GM19025 (cell line): ENCODE results near the gene TDRD3.

Source experiments
- ATAC-seq: cut with Tn5 transposase; IDR thresholded peaks from one replicate; pipeline ENCODE4 v1.9.1; 2021; ENCODE audit warnings: mild to moderate bottlenecking, low read depth, moderate library complexity; ENCODE audit not compliant: unreplicated experiment

TDRD3 gene

GRCh38 chr13:60448907-60449510 is 52.0 kb downstream of the TDRD3 start:
- no peak for ATAC-seq

DNA sequence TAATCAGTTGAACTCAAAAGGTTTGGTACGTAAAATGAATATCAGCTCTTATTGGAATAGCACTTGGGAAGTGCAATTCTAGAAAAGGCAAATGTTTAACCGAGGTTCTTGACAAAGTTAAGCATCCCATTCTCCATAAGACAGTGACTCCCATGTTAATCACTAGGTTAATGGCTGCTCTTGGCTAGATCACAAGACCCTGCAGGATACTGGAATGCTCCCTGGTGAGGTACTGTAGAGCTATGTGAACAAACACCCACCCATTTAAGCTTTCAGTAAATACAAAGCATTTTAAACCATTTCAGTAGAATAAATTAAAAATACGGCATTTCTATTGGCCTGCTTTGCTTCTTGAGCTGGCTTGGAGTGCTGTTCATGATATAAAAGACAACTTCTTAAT is 56.5 kb downstream of the TDRD3 start:
- ATAC-seq, result no peak

- no peak for ATAC-seq
These were observed 57.4 kb downstream of the TDRD3 start for GRCh38 chr13:60454425-60454824.

DNA sequence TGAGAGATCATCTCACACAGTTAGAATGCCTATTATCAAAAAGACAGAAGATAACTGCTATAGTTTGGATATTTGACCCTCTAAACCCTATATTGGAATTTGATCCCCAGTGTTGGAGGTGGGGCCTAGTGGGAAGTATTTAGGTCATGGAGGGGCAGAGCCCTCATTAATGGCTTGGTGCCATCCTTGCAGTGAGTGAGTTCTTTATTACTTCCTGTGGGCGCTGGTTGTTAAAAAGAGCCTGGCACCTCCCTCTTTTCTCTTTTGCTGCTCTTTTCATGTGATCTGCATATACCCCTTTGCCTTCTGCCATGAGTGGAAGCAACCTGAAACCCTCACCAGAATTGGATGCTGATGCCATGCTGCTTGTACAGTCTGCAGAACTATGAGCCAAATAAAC is 66.8 kb downstream of the TDRD3 start:
- no peak for ATAC-seq

DNA sequence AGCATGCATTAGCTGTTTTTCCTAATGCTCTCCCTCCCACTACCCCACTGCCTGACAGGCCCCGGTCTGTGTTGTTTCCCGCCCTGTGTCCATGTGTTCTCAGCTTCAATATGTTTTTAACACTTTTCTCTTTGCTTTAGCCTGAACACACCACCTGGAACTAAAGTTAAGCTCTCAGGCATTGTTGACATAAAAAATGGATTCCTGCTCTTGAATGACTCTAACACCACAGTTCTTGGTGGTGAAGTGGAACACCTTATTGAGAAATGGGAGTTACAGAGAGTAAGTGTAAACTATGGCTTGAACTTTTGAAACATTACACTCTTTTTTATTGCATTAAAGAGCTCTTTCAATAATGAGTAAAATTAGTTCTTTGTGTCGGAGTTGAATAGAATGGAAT is 70.1 kb downstream of the TDRD3 start:
- no peak for ATAC-seq

DNA sequence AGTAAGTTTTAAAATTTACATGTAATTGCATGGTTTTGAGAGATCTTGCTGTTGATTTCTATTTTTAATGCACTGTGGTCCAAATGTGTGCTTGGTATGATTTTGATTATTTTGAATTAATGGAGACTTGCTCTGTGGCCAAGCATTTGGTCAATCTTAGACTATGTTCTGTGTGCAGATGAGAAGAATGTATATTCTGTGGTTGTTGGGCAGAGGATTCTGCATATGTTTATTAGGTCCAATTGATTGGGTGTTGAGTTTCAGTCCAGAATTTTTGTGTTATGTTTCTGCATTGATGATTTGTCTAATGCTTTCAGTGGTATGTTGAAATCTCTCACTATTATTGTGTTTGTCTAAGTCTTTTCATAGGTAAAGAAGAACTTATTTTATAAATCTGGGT is 82.3 kb downstream of the TDRD3 start:
- no peak for ATAC-seq

GRCh38 chr13:60482012-60482411 is 85.0 kb downstream of the TDRD3 start:
- no peak for ATAC-seq

DNA sequence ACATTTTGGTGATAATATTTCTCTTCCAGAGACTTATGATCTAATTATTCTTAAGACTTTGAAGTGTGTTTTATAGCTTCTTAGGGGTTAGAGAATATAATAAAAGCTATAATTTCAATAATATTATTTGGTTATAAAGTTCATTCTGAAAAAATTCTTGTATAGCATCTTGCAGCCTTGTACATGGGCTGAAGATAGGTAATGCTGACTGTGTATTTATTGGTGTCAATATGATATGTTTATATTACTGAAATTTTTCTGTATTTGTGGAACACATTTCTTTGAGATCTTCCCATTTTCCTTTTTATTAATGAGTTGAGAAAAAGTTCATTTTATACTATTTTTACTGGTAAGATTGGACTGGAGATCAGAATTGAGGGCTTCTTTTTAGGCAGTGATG is 87.8 kb downstream of the TDRD3 start:
- no peak for ATAC-seq

DNA sequence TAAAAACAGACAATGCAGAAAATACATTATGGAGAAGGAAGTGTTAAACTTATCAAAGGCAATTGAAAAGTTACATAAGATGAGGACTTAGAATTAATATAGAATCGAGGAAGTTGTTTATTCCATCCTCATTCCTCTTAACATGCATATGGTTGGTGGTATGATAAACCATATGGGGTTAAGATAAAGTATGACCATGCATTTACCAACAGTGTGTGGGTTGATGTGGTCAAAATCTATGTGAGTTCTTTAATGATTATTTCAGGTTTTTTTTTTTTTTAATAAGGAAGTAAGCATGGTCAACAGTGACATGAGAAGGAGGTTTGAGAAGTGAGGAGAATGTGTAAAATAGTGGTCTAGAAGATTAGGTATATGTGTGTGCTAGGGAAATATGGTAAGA is 94.5 kb downstream of the TDRD3 start:
- ATAC-seq, result no peak

GRCh38 chr13:60492187-60492586 is 95.2 kb downstream of the TDRD3 start:
- ATAC-seq, result no peak

DNA sequence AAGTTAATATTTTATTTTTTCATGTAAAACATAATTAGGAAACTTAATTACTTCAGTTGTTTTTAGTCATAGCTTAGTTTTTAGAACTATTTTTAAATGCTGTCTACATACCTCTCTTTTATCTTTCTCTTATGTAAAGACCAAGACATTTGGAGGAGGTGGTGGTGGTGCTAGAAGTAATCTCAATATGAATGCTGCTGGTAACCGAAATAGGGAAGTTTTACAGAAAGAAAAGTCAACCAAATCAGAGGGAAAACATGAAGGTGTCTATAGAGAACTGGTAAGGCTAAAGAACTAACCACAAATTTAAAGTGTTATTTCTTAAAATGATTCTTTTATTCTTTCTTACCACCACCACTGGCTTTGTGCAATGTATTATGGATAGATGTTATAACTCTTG is 97.3 kb downstream of the TDRD3 start:
- no peak for ATAC-seq

GRCh38 chr13:60501236-60501635 is 104.2 kb downstream of the TDRD3 start:
- ATAC-seq, result no peak

- no peak for ATAC-seq
These were observed 112.8 kb downstream of the TDRD3 start for GRCh38 chr13:60509601-60510386.

DNA sequence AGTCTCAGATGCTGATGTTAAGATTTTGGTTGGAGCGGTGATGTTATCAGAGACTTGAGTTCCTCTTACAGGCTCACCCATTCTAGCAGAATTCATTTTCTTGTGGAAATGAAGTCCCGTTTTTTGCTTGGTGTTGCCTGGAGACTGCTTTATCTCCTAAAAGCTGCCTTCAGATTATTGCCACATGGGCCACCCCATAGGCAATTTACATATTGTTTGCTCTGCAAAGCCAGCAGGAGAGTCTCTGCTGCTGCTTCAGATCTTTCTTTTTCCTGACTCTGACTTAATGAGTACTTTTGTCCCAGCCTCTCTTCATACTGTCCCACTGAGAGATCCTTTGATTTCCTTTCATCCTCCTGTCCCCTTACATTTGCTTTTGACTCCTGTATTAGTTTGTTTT is 114.6 kb downstream of the TDRD3 start:
- ATAC-seq, result no peak

DNA sequence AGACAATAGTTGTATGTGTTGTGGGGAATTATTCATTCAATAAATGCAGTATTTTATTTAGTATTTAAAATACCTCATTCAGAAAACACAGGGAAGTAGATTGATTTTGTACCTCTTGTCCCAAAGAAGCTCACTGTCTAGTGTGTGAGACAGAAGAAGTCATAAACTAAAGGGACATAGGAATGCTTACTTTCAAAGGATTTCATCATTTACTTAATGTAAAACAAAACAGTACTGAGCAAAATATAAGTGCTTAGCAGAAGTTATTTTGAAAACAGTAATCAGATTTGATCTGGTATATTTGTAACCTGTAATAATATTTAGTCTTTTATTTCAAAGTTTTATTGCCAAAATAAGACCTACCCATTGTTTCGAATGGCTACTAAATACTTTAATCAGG is 117.9 kb downstream of the TDRD3 start:
- ATAC-seq, result no peak

DNA sequence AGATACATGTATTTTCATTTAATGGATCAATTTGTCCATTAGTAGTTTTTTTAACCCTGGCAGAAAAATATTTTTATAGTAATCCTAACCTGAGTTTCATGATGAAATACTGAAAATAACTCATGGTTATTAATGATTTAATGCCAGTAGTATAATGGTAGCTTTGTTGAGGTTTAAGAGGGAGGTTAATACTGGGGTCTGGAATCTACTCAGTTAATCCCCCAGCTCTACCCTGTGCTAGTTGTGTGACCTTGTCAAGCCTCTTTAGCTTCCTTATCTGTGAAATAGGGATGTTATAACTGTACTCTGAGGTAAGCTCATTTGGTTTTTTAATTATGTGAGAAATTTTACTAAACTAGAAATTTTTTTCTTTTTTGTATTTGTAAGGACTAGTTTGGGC is 122.5 kb downstream of the TDRD3 start:
- no peak for ATAC-seq

- no peak for ATAC-seq
These were observed 124.0 kb downstream of the TDRD3 start for GRCh38 chr13:60520902-60521569.

GRCh38 chr13:60538566-60538965 is 141.5 kb downstream of the TDRD3 start:
- no peak for ATAC-seq

DNA sequence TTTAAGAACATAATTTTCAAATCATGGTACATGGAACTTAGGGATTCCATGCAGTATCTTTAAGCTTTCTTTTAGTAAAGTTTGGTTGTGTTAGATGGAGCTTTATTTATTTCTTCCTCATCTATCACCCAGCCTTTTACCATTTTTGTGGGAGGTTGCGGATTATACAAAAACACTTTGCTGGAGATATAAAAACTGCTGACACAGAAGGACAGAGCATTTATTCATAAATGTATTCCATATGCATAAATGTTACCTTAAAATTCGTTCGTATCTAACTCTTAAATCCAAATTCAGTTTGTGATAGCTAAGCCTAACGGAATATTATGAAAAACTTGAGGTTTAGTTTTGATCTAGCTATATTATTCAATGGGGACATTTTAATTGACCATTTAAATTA is 143.3 kb downstream of the TDRD3 start:
- no peak for ATAC-seq

GRCh38 chr13:60562096-60562780 is 165.2 kb downstream of the TDRD3 start:
- ATAC-seq, result no peak

DNA sequence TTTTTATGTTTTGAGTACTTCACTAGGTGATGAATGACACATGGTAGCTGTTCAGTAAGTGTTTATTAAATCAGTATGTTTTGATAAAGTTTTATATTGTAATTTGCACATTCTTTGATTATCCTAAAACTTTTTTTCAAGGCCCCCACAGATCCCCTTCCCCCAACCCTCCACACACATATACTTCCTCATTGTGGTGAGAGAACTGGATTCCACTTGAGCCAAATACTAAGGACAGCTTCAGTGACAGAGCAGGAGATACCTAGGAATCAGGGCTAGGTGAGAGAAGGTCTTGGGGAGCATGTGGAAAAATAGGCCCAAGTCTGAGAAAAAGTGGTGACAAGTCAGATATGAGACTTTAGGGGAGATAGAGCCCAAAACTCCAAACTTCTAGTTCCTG is 174.6 kb downstream of the TDRD3 start:
- no peak for ATAC-seq
